ENCODE results near the gene LSP1. TPM values are rescaled to one million over a fixed set of nuclear protein-coding genes. Genes with fewer than 3 reads are reported as not detected.

Gene LSP1
- total RNA-seq, 1 donor from 2014 or later, result 78.2 TPM

- intact Hi-C loops (cut with DNase I), result loop anchor here (1.0 kb wide), 1 partner anchor 23 kb away; no protein-coding TSS in a partner anchor
- no peaks in the 10 kb centered on the region for H3K27me3 ChIP-seq
- TF ChIP-seq, protein P1, sequence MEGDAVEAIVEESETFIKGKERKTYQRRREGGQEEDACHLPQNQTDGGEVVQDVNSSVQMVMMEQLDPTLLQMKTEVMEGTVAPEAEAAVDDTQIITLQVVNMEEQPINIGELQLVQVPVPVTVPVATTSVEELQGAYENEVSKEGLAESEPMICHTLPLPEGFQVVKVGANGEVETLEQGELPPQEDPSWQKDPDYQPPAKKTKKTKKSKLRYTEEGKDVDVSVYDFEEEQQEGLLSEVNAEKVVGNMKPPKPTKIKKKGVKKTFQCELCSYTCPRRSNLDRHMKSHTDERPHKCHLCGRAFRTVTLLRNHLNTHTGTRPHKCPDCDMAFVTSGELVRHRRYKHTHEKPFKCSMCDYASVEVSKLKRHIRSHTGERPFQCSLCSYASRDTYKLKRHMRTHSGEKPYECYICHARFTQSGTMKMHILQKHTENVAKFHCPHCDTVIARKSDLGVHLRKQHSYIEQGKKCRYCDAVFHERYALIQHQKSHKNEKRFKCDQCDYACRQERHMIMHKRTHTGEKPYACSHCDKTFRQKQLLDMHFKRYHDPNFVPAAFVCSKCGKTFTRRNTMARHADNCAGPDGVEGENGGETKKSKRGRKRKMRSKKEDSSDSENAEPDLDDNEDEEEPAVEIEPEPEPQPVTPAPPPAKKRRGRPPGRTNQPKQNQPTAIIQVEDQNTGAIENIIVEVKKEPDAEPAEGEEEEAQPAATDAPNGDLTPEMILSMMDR (IDR thresholded peaks at IDR 0.05), result no peak
- no peaks in the 10 kb centered on the region for H3K9me3 ChIP-seq
- DNase-seq, result peak; percentile 57
- no peaks in the 10 kb centered on the region for H3K36me3 ChIP-seq
- H3K4me3 ChIP-seq, result no peak overlapping the region
- ATAC-seq, result no peak
- H3K27ac ChIP-seq, result no peak overlapping the region
- no peaks in the 10 kb centered on the region for H3K4me1 ChIP-seq
These were observed 63.5 kb downstream of the LSP1 start for GRCh38 chr11:1916132-1916985.

DNA sequence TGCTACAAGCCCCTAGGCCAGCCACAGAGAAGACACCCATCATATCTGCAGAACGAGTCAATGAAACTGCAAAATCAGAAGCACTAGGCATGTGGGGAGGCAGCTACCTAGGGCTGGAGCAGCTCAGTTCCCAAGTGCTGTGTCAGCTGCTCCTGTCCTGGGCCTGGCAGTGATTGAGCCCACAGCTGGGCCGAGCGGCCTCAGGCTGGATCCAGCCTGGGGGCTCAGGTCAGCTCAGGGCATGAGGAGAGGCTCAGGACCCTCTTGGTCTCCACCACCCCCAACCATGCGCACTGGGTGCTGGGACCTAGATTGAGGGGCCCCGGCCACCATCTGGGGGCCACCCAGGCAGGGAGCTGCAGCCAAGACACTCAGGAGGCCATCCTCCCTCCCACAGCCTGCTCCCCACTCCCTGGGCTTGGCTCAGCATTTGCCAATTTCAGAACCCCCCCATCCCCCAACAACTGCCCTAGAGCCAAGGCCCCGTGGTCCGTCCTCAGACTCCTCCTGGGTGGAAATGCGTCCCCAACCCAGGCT is 64.2 kb downstream of the LSP1 start:
- Histone ChIP-seq H3K9me3 (no peaks in the 10 kb centered on the region), H3K27me3 (no peaks in the 10 kb centered on the region), H3K4me1 (no peaks in the 10 kb centered on the region), H3K36me3 (no peaks in the 10 kb centered on the region), H3K27ac (no peak overlapping the region), H3K4me3 (no peak overlapping the region)
- ATAC-seq (peak; percentile 7), DNase-seq (peak; percentile 56)
- intact Hi-C loops (cut with DNase I), result loop anchor here (1.0 kb wide), 1 partner anchor 24 kb away; no protein-coding TSS in a partner anchor
- TF ChIP-seq, protein P1 (IDR thresholded peaks at IDR 0.05), result no peak

DNA sequence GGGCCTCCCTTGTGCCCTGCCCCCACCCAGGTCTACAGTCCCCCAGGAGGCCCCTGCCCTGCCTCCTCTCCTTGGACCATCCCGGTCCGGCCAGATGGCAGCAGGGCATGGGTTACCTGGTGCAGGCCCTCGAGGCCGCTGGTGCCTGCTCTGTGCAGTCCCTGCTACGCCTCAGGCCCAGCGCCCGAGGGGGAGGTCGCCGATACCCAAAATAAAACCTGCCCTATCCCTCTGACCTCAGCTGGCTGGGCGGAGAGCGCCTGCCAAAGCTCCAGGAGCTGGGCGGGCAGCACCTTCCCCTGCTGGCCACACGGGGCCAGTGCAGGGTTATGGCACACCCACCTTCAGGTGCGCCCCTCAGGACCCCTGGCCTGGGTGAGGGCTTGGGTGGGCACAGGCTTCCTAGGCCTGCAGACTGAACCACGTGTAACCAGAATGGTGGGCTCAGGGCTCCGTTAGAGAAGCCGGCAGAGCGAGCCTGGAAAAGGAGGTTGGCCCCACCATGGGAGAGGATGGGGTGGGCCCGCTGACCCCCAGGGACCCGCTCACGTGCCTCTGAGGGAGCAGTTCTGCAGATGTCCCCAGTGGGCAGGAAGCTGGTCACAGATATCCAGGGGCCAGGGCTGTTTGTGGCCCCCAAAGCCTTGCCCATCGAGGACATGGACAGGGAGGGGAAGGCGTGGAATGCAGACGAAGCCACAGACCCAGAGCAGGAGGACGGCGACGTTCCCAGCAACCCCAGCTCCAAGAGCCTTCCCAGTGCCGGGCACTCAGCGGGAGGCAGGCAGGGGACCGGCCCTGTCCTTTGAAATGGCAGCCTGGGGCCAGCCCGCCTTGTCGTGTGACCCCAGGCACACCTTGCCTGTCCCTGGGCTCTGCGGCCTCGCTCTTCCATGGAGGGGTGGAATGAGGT is 64.9 kb downstream of the LSP1 start:
- DNase-seq (peak; percentile 61), ATAC-seq (peak; percentile 33)
- no peaks in the 10 kb centered on the region for H3K4me1 ChIP-seq
- H3K36me3 ChIP-seq, result no peaks in the 10 kb centered on the region
- intact Hi-C loops (cut with DNase I), result no loop called here
- H3K9me3 ChIP-seq, result no peaks in the 10 kb centered on the region
- no peak overlapping the region for H3K4me3 ChIP-seq
- TF ChIP-seq, protein P1 (IDR thresholded peaks at IDR 0.05), result peak; percentile 37
- H3K27me3 ChIP-seq, result no peaks in the 10 kb centered on the region
- no peak overlapping the region for H3K27ac ChIP-seq

- ATAC-seq, result no peak
- TF ChIP-seq, protein P1 (IDR thresholded peaks at IDR 0.05), result no peak
- Histone ChIP-seq H3K4me3 (no peak overlapping the region), H3K9me3 (no peaks in the 10 kb centered on the region), H3K4me1 (no peaks in the 10 kb centered on the region), H3K36me3 (no peaks in the 10 kb centered on the region), H3K27me3 (no peaks in the 10 kb centered on the region), H3K27ac (no peak overlapping the region)
- intact Hi-C loops (cut with DNase I), result no loop called here
- DNase-seq, result no peak
These were observed 65.8 kb downstream of the LSP1 start for GRCh38 chr11:1918436-1919315.
